Raji (cell line): ENCODE data around the gene LAMA1.

Source experiments
- POLR2A ChIP-seq: IDR thresholded peaks from 2 replicates; pipeline ENCODE4 v1.6.1; 2011; ENCODE audit warnings: low read depth, low read length, control low read depth; ENCODE audit not compliant: insufficient read depth

The LAMA1 gene

GRCh38 chr18:6994771-6995430 is 122.7 kb downstream of the LAMA1 start:
- no peak for TF ChIP-seq POLR2A

- TF ChIP-seq POLR2A: no peak
Observed at GRCh38 chr18:6994056-6994770, 123.4 kb downstream of the LAMA1 start.

- no peak for TF ChIP-seq POLR2A
Observed at GRCh38 chr18:6992761-6993160, 124.8 kb downstream of the LAMA1 start.

GRCh38 chr18:6983366-6983765 is 134.2 kb downstream of the LAMA1 start:
- TF ChIP-seq POLR2A: no peak

- no peak for TF ChIP-seq POLR2A
Observed at GRCh38 chr18:6982398-6982797, 135.2 kb downstream of the LAMA1 start.

DNA sequence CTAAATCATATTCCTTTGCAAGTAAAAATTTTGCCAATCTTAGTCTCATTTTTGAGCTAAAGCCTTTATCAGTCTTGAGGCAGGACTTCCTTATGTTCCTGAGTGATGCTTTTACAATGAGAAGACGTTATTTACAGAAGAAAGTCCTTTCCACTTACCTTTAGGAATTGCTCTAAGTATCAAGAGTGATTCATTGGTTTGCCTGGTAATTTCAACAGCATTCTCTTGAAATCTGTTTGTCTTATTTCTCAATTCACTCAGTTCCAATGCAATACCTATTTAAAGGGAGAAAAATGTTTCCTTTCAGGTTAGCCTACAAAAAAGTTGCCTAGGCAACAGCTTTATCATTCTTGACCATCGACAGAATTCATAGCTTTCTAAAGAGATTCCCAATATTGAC is 137.2 kb downstream of the LAMA1 start:
- TF ChIP-seq POLR2A: no peak

GRCh38 chr18:6979954-6980353 is 137.6 kb downstream of the LAMA1 start:
- TF ChIP-seq POLR2A: no peak

DNA sequence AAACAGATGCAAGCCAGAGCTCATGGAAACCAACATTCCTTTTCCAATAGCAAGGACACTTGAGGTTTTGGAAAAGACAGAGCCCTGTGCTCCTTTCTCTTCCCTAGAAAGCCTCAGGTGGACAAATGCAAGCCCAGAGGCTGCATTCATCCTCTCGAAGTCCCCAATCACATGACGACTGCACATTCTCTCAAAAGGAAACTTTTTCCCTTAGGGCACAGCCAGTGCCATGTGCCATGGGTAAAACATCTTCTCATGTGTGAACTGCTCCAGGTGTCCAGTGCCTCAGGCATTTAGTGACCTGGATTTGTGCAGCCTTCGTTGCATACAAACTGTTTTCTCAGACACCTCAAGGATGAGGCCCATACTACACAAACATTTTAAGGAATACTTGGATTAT is 140.7 kb downstream of the LAMA1 start:
- no peak for TF ChIP-seq POLR2A

GRCh38 chr18:6975084-6975483 is 142.5 kb downstream of the LAMA1 start:
- TF ChIP-seq POLR2A: no peak

- no peak for TF ChIP-seq POLR2A
Observed at GRCh38 chr18:6971823-6972478, 145.6 kb downstream of the LAMA1 start.

GRCh38 chr18:6963452-6964097 is 154.0 kb downstream of the LAMA1 start:
- TF ChIP-seq POLR2A: no peak

DNA sequence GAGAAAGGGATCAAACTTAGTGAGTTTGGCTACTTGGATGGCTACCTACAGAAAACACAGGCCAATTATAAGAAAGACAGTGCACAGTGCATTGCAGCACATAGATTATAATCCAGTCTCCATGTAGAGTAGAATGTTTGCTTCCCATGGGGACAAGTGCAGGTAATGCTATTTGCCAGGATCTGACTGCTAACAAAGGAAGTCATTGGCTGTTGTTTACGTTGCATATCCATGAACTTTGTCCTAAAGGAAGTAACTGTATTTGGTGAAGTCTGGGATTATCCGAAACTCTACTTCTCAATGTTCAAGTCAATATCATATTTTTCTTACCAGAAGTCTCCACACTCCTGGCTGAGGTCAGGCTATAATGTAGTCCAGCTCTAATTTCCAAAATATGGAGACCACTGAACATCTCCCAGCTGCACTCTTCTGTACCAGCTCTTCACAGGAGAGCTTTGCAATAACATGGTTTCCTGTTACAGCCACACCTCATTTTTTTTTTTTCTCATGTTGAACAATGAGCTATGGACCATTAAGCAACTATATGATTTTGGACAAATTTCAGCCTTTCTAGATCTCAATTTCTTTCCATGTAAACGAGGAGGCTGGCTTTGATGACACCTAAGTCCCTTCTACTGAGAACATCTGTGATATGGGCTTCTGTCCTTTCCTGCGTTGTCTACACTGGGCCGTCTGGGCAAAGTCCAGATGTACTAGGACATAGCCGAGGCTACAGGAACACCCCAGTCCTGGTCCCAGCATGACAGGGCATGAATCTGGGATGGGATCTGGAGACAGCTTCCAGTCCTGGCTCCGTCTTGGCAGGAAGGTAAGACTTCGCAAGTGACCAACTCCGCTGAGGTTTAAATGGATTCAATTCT is 154.8 kb downstream of the LAMA1 start:
- no peak for TF ChIP-seq POLR2A

DNA sequence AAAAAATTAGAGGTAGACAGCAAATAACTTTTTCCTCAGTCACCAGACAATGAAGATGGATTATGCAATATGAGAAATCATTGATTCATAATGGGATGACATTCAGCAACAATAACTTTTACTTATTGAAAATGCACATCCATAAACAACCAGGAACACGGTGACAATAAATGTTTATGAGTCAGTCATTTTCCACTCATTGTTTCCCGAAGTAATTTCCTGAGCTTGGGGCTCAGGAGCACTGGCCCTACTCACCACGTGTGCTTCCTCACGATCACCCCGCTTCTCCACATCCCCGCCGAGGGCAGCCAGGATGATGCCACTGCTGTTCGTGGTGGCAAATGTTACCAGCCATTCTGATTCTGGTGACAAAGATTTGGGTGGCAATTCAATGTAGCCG is 156.3 kb downstream of the LAMA1 start:
- no peak for TF ChIP-seq POLR2A

DNA sequence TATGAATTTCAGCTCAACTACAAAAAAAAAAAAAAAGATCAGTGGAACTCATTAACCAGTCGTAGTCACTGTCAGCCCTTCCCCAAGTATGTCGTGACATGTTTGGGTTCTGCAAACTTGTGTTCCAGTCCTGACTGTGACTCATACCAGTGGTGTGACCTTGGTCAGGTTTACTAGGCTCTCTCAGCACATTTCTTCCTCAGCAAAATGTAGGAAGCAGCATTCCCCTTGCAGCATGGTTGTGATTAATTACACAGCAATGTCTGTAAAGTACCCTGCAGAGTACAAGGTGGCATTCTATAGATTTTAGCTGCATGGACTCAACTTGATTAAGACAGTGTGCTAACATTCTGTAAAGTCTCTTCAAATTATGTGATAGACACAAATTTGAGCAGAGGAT is 156.9 kb downstream of the LAMA1 start:
- no peak for TF ChIP-seq POLR2A

DNA sequence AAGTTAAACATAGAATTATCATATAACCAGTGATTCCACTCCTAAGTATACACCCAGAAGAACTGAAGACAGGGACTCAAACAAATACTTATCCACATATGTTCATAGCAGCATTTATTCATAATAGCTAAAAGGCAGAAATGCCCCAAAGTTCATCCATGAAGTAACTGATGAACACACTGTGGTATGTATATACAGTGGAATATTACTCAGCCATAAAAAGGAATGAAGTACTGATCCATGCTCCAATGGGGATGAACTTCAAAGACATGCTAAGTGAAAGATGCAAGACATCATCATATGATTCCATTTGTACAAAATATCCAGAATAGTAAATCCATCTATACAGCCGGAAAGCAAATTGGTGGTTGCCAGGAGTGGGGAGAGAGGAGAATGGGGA is 157.5 kb downstream of the LAMA1 start:
- no peak for TF ChIP-seq POLR2A
